GM12878 (cell line): Measurements from ENCODE around the gene MRPS18A. TPM values are rescaled to one million over a fixed set of nuclear protein-coding genes. Genes with fewer than 3 reads are reported as not detected.

Source experiments
- ATAC-seq: fragments of 200-7000 bp; cut with Tn5 transposase; 3 replicates; pipeline ENCODE4 v1.9.1; 2020; ENCODE audit warnings: mild to moderate bottlenecking, moderate library complexity
- BruUV-seq: library from RNA; stranded (reverse); fragments of 400-500 nt; replicated peaks from 2 replicates; lab custom pipeline; 2021; lab: Mats Ljungman, UMichigan
- CTCF ChIA-PET: fragments of 300-600 bp; sonication (Branson Sonifier 250); formaldehyde crosslinking; extraction: SDS; loops from one replicate; lab custom pipeline; 2021; ENCODE audit warnings: inconsistent platforms; lab: Yijun Ruan, JAX
- POLR2A ChIA-PET: fragments of 350-600 bp; formaldehyde crosslinking; extraction: SDS; loops from one replicate; lab custom pipeline; 2021; ENCODE audit warnings: inconsistent platforms; lab: Charles Lee
- RAD21 ChIA-PET: fragments of 300-600 bp; sonication (Branson Sonifier 250); formaldehyde crosslinking; loops from one replicate; lab custom pipeline; 2023; ENCODE audit warnings: antibody characterized with exemption; ENCODE audit not compliant: unreplicated experiment; lab: Charles Lee
- SMC1A ChIA-PET: fragments of 300-600 bp; sonication (Branson Sonifier 250); formaldehyde crosslinking; loops from one replicate; lab custom pipeline; 2023; ENCODE audit not compliant: unreplicated experiment, uncharacterized antibody; lab: Charles Lee
- DNase-seq: peaks from one replicate; pipeline ENCODE4 v3.0.0-alpha.2; 2011; ENCODE audit warnings: low read depth, low spot score
- FAIRE-seq: peaks from 3 replicates; lab custom pipeline; 2011; peaks lifted over from hg19 to GRCh38; lab: Jason Lieb, UNC
- H2AFZ ChIP-seq: 2 replicates; pipeline ENCODE4 v1.6.0; 2011; ENCODE audit warnings: low read depth, low read length, control low read depth; ENCODE audit not compliant: control insufficient read depth
- H3K27ac ChIP-seq: 2 replicates; pipeline ENCODE4 v1.5.1; 2011; ENCODE audit warnings: control low read depth; ENCODE audit not compliant: control insufficient read depth, insufficient read depth
- H3K27me3 ChIP-seq, 2 experiments: replicated peaks in 1 of 2; 2 replicates each; pipeline versions ENCODE4 v1.6.0 to v1.6.1; 2011; ENCODE audit warnings: low read length in 1 of 2; ENCODE audit not compliant: control insufficient read depth in 2 of 2, insufficient read depth in 2 of 2
- H3K36me3 ChIP-seq, 2 experiments: 2 replicates each; pipeline ENCODE4 v1.5.1; 2011; ENCODE audit warnings: low read length in 1 of 2; ENCODE audit not compliant: control insufficient read depth in 2 of 2, insufficient read depth in 2 of 2
- H3K4me1 ChIP-seq: 2 replicates; pipeline ENCODE4 v1.6.1; 2011; ENCODE audit warnings: mild to moderate bottlenecking, low read length, moderate library complexity, mixed read lengths; ENCODE audit not compliant: control insufficient read depth, insufficient read depth
- H3K4me2 ChIP-seq: 2 replicates; pipeline ENCODE4 v1.6.0; 2011; ENCODE audit warnings: control low read depth; ENCODE audit not compliant: control insufficient read depth, insufficient read depth
- H3K4me3 ChIP-seq: fragments of 200-600 bp; sonication (generic); 2 replicates; pipeline ENCODE4 v1.5.1; 2016
- H3K79me2 ChIP-seq: 2 replicates; pipeline ENCODE4 v1.6.0; 2011; ENCODE audit warnings: low read length; ENCODE audit not compliant: control insufficient read depth, insufficient read depth
- H3K9ac ChIP-seq: 2 replicates; pipeline ENCODE4 v1.8.0; 2011; ENCODE audit warnings: low read length, control low read depth, mixed read lengths; ENCODE audit not compliant: control insufficient read depth, insufficient read depth
- H3K9me3 ChIP-seq: replicated peaks from 3 replicates; pipeline ENCODE4 v1.5.1; 2011; ENCODE audit warnings: mild to moderate bottlenecking, low read length; ENCODE audit not compliant: control insufficient read depth, insufficient read depth
- H4K20me1 ChIP-seq: 2 replicates; pipeline ENCODE4 v1.6.0; 2011; ENCODE audit not compliant: control insufficient read depth, insufficient read depth
- BMI1 ChIP-seq: fragments of 450-650 bp; IDR thresholded peaks from 2 replicates; pipeline ENCODE4 v1.6.1; 2016; ENCODE audit warnings: mild to moderate bottlenecking, moderate library complexity, borderline replicate concordance
- BRCA1 ChIP-seq: IDR thresholded peaks from 2 replicates; pipeline ENCODE4 v1.6.1; 2011; ENCODE audit warnings: low read depth, low read length, improper control_type of control experiment
- CBX3 ChIP-seq: fragments of 200-600 bp; sonication (generic); IDR thresholded peaks from 2 replicates; pipeline ENCODE4 v1.6.1; 2016; ENCODE audit warnings: low read depth, borderline replicate concordance
- CBX5 ChIP-seq: sonication (generic); IDR thresholded peaks from 2 replicates; pipeline ENCODE4 v1.6.1; 2016; ENCODE audit warnings: low read depth, moderate library complexity, mild to moderate bottlenecking, inconsistent platforms
- EED ChIP-seq: sonication (generic); IDR thresholded peaks from 2 replicates; pipeline ENCODE4 v1.6.1; 2016; ENCODE audit warnings: antibody characterized with exemption, low read depth
- HDAC6 ChIP-seq: fragments of 200-600 bp; sonication (generic); IDR thresholded peaks from one replicate; pipeline ENCODE4 v1.8.0; 2017; ENCODE audit warnings: antibody characterized with exemption; ENCODE audit not compliant: unreplicated experiment
- KLF5 ChIP-seq: fragments of 450-650 bp; IDR thresholded peaks from 2 replicates; pipeline ENCODE4 v1.6.1; 2014; ENCODE audit warnings: mild to moderate bottlenecking; ENCODE audit not compliant: partially characterized antibody
- MYC ChIP-seq: IDR thresholded peaks from 2 replicates; pipeline ENCODE4 v1.6.1; 2011; ENCODE audit warnings: mild to moderate bottlenecking, low read length, moderate library complexity, inconsistent platforms; ENCODE audit not compliant: insufficient read depth, insufficient replicate concordance, insufficient read length, severe bottlenecking
- RUNX3 ChIP-seq: IDR thresholded peaks from 2 replicates; pipeline ENCODE4 v1.6.1; 2012; ENCODE audit warnings: low read length, inconsistent platforms
- SMARCA5 ChIP-seq: fragments of 450-650 bp; IDR thresholded peaks from 2 replicates; pipeline ENCODE4 v1.6.1; 2017; ENCODE audit warnings: mild to moderate bottlenecking
- SMC3 ChIP-seq: IDR thresholded peaks from 2 replicates; pipeline ENCODE4 v1.6.1; 2011; ENCODE audit warnings: low read length, improper control_type of control experiment, borderline replicate concordance
- TCF3 ChIP-seq: IDR thresholded peaks from 2 replicates; pipeline ENCODE4 v1.6.1; 2012; ENCODE audit warnings: low read depth, mild to moderate bottlenecking, low read length, borderline replicate concordance; ENCODE audit not compliant: insufficient read depth
- WGBS: methylation state at CpG from one replicate; pipeline ENCODE4 v1.1.6; 2016; ENCODE audit warnings: low lambda C conversion rate; ENCODE audit not compliant: insufficient replicate concordance, insufficient coverage; ENCODE audit errors: missing lambda C conversion rate; 5-methylcytosine and 5-hydroxymethylcytosine counted together
- in situ Hi-C: fragments of 300-500 bp; cut with MboI; formaldehyde crosslinking; loops from 9 replicates; pipeline ENCODE4 v1.14.3; 2018; ENCODE audit warnings: mixed read lengths
- intact Hi-C: fragments of 100-400 bp; cut with micrococcal nuclease; formaldehyde crosslinking; loops from one replicate; pipeline ENCODE4 v1.14.2; 2022; ENCODE audit not compliant: unreplicated experiment
- polyA plus RNA-seq, 11 experiments: library from polyadenylated mRNA; depleted of rRNA in 4 of 11; unstranded in 6 of 11; stranded (reverse) in 5 of 11; fragments of >200 nt; fragmentation: Nextera tagmentation in 4 of 11; fragmentation: Illumina TruSeq in 1 of 11; extraction: Ambion mirVana in 4 of 11; extraction: Trizol in 1 of 11; gene quantifications; 1 replicate in 1 of 11; 2 replicates in 10 of 11; pipeline versions ENCODE4 v1.2.1 to v1.2.3, GENCODE V29; 2011 to 2016; ENCODE audit warnings: inconsistent platforms in 2 of 11, missing spikeins in 2 of 11, low read depth in 1 of 11
- total RNA-seq, 4 experiments: library from RNA; depleted of rRNA in 3 of 4; stranded (reverse); fragments of >200 nt in 3 of 4; fragmentation: Illumina TruSeq in 1 of 4; extraction: Trizol in 1 of 4; gene quantifications; 2 replicates each; pipeline versions ENCODE4 v1.2.1 to v1.2.3, GENCODE V29; 2013 to 2021

MRPS18A gene
- total and polyA plus RNA-seq, 10 of the 15 experiments (the other 5 are each of a cell fraction or from before 2014, with no cell fraction given): 66.3 to 158 (median 98.7) TPM

GRCh38 chr6:43713643-43714310 is 26.2 kb upstream of the MRPS18A start:
- WGBS: 81% methylated on average over 13 of the region's 13 CpGs
- BruUV-seq: no TSS peak
- Histone ChIP-seq H3K27me3 (no peaks in the 10 kb centered on the region), H4K20me1 (no peaks in the 10 kb centered on the region), H3K9ac (no peak overlapping the region), H3K79me2 (no peaks in the 10 kb centered on the region), H3K27ac (peak overlapping the region; percentile 75), H2AFZ (no peak overlapping the region), H3K4me2 (peak overlapping the region; percentile 86), H3K4me1 (peaks cover 33% of the 10 kb centered on the region), H3K36me3 (no peaks in the 10 kb centered on the region), H3K9me3 (no peaks in the 10 kb centered on the region), H3K4me3 (no peak overlapping the region)
- RAD21 ChIA-PET: interaction anchor here (1.5 to 2.9 kb wide), 4 partner anchors 9 to 367 kb away, joined by 3 to 12 read pairs (median 9); partner anchors contain the start of genes POLH and XPO5
- DNase-seq: no peak
- intact Hi-C loops: no loop called here
- FAIRE-seq: peak; percentile 94
- POLR2A ChIA-PET: interaction anchor here (0.5 to 3.0 kb wide), 5 partner anchors 8 to 658 kb away, joined by 3 to 24 read pairs (median 6); no protein-coding TSS in a partner anchor
- in situ Hi-C loops: no loop called here
- SMC1A ChIA-PET: interaction anchor here (0.6 to 2.1 kb wide), 5 partner anchors 9 to 61 kb away, joined by 3 to 18 read pairs (median 3); no protein-coding TSS in a partner anchor
- no peak for ATAC-seq
- CTCF ChIA-PET: interaction anchor here (0.8 to 3.6 kb wide), 8 partner anchors 8 to 361 kb away, joined by 3 to 36 read pairs (median 8); partner anchors contain the start of gene VEGFA
- TF ChIP-seq SMC3 (no peak), RUNX3 (peak; percentile 12; the same call in 1 of the 2 replicates)

DNA sequence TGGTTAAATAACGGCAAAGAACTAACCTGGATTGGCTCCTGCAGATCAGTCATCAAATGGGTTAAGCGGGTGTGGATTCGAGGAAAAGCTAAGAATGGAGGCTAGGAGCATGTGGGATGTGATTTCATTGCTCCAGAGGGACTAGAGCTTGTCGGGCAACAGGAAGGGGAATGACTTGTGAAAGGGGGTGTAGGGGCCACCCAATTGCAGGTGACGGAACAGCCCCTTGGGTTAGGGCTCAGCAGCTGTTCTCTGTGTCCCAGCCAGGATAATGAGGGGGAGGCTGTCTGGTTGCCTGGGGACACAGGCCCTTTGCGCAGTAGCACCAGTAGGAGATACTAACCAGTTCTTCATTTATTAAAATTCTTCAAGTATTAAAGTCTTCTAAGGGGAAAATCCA is 25.0 kb upstream of the MRPS18A start:
- Histone ChIP-seq H3K4me3 (no peak overlapping the region), H4K20me1 (no peaks in the 10 kb centered on the region), H2AFZ (no peak overlapping the region), H3K27ac (no peak overlapping the region), H3K4me1 (peaks cover 38% of the 10 kb centered on the region), H3K79me2 (no peaks in the 10 kb centered on the region), H3K4me2 (no peak overlapping the region), H3K9ac (no peak overlapping the region), H3K9me3 (no peaks in the 10 kb centered on the region), H3K27me3 (no peaks in the 10 kb centered on the region), H3K36me3 (no peaks in the 10 kb centered on the region)
- ChIA-PET CTCF (interaction anchor here (3.6 kb wide), 1 partner anchor 12 kb away, joined by 36 read pairs; no protein-coding TSS in a partner anchor), SMC1A (no interaction called here), POLR2A (interaction anchor here (0.5 to 1.7 kb wide), 3 partner anchors 9 to 1531 kb away, joined by 3 to 5 read pairs (median 3); no protein-coding TSS in a partner anchor), RAD21 (no interaction called here)
- no peak for FAIRE-seq
- 97% methylated on average over 6 of the region's 6 CpGs for WGBS
- DNase-seq: no peak
- in situ Hi-C loops: no loop called here
- BruUV-seq: no TSS peak
- no peak for ATAC-seq
- intact Hi-C loops: no loop called here
- no peak for TF ChIP-seq EED
- no peak for TF ChIP-seq BMI1
- TF ChIP-seq CBX5: no peak
- TF ChIP-seq BRCA1: no peak
- no peak for TF ChIP-seq HDAC6
- TF ChIP-seq CBX3: no peak
- TF ChIP-seq MYC: no peak
- no peak for TF ChIP-seq SMARCA5
- no peak for TF ChIP-seq KLF5
- TF ChIP-seq TCF3: no peak
- TF ChIP-seq, all 136 proteins: peak for 0
